OCI-LY1 (cell line): ENCODE measurements around the gene PSD4.

ENCODE experiments used
- H2AFZ ChIP-seq: fragments of 200-600 bp; sonication (generic), shearing (Covaris generic); 2 replicates; pipeline ENCODE4 v1.6.0; 2014; ENCODE audit warnings: antibody characterized with exemption, mild to moderate bottlenecking, low read length
- H3F3A ChIP-seq: fragments of 200-600 bp; sonication (generic), shearing (Covaris generic); 2 replicates; pipeline ENCODE4 v1.6.0; 2014; ENCODE audit warnings: mild to moderate bottlenecking, antibody characterized with exemption, low read length, moderate library complexity; ENCODE audit not compliant: insufficient read depth
- H3K27ac ChIP-seq: fragments of 200-600 bp; sonication (generic); 2 replicates; pipeline ENCODE4 v1.5.1; 2014; ENCODE audit warnings: low read length, mixed run types, mild to moderate bottlenecking, low read depth; ENCODE audit not compliant: poor library complexity, severe bottlenecking
- H3K27me3 ChIP-seq: fragments of 200-600 bp; sonication (generic); 2 replicates; pipeline ENCODE4 v1.6.0; 2014; ENCODE audit warnings: antibody characterized with exemption, mild to moderate bottlenecking, low read length, moderate library complexity; ENCODE audit not compliant: insufficient read depth
- H3K36me3 ChIP-seq: fragments of 200-600 bp; sonication (generic); 2 replicates; pipeline ENCODE4 v1.6.1; 2014; ENCODE audit warnings: mild to moderate bottlenecking, antibody characterized with exemption, low read length, moderate library complexity, mixed read lengths; ENCODE audit not compliant: insufficient read depth
- H3K4me1 ChIP-seq: fragments of 200-600 bp; sonication (generic); 2 replicates; pipeline ENCODE4 v1.5.1; 2014; ENCODE audit warnings: mild to moderate bottlenecking, low read length, moderate library complexity; ENCODE audit not compliant: insufficient read depth, severe bottlenecking
- H3K4me2 ChIP-seq: fragments of 200-600 bp; sonication (generic), shearing (Covaris generic); 2 replicates; pipeline ENCODE4 v1.6.1; 2014; ENCODE audit warnings: low read length
- H3K4me3 ChIP-seq: fragments of 200-600 bp; sonication (generic); 2 replicates; pipeline ENCODE4 v1.5.1; 2014; ENCODE audit warnings: low read length, low read depth, mild to moderate bottlenecking, mixed read lengths; ENCODE audit not compliant: poor library complexity, severe bottlenecking
- H3K79me2 ChIP-seq: fragments of 200-600 bp; shearing (Covaris generic); 2 replicates; pipeline ENCODE4 v1.6.1; 2016; ENCODE audit warnings: mixed run types, low read length, mixed read lengths; ENCODE audit not compliant: insufficient read depth
- H3K9ac ChIP-seq: fragments of 200-600 bp; sonication (generic), shearing (Covaris generic); 2 replicates; pipeline ENCODE4 v1.6.1; 2014; ENCODE audit warnings: mild to moderate bottlenecking, low read length, mixed read lengths
- H3K9me2 ChIP-seq: fragments of 200-600 bp; sonication (generic), shearing (Covaris generic); 2 replicates; pipeline ENCODE4 v1.6.1; 2014; ENCODE audit warnings: low read depth, mild to moderate bottlenecking, low read length, mixed read lengths
- H3K9me3 ChIP-seq: fragments of 200-600 bp; shearing (Covaris generic); 2 replicates; pipeline ENCODE4 v1.6.1; 2014; ENCODE audit warnings: low read length, mixed read lengths
- H4K20me1 ChIP-seq: fragments of 200-600 bp; sonication (generic), shearing (Covaris generic); 2 replicates; pipeline ENCODE4 v1.6.0; 2016; ENCODE audit warnings: mild to moderate bottlenecking, low read length; ENCODE audit not compliant: insufficient read depth
- EZH2 ChIP-seq: fragments of 200-600 bp; sonication (generic), shearing (Covaris generic); IDR thresholded peaks from 2 replicates; pipeline ENCODE4 v1.8.0; 2017; ENCODE audit warnings: borderline replicate concordance, mixed run types, mild to moderate bottlenecking, antibody characterized with exemption, low read length, moderate library complexity, mixed read lengths
- TF ChIP-seq, protein P1 (sequence below): fragments of 200-600 bp; sonication (generic), shearing (Covaris generic); IDR thresholded peaks from 2 replicates; pipeline ENCODE4 v1.5.1; 2017; ENCODE audit warnings: mild to moderate bottlenecking, antibody characterized with exemption, low read length, moderate library complexity, mixed read lengths

The PSD4 gene

DNA sequence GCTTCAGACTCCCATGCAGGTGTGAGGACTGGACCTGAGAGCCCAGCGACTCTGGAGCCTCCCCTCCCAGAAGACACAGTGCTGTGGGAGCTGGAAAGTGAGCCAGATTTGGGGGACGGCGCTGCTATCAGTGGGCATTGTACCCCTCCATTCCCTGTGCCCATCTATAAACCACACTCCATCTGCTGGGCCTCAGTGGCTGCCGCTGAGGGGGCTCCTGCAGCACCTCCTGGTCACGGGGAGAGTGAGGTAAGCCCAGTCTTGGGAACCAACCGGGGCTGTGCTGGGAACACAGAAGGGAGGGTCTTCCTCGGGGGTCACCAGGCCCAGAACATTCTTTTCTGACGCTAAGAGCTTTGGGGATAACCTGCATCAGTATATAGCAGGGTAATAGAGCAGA, 9.5 kb downstream of the PSD4 start:
- no peak overlapping the region for H3K4me3 ChIP-seq
- H3K9ac ChIP-seq, result no peak overlapping the region
- no peaks in the 10 kb centered on the region for H3K9me2 ChIP-seq
- TF ChIP-seq EZH2, result no peak
- TF ChIP-seq, protein P1, sequence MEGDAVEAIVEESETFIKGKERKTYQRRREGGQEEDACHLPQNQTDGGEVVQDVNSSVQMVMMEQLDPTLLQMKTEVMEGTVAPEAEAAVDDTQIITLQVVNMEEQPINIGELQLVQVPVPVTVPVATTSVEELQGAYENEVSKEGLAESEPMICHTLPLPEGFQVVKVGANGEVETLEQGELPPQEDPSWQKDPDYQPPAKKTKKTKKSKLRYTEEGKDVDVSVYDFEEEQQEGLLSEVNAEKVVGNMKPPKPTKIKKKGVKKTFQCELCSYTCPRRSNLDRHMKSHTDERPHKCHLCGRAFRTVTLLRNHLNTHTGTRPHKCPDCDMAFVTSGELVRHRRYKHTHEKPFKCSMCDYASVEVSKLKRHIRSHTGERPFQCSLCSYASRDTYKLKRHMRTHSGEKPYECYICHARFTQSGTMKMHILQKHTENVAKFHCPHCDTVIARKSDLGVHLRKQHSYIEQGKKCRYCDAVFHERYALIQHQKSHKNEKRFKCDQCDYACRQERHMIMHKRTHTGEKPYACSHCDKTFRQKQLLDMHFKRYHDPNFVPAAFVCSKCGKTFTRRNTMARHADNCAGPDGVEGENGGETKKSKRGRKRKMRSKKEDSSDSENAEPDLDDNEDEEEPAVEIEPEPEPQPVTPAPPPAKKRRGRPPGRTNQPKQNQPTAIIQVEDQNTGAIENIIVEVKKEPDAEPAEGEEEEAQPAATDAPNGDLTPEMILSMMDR, result no peak
- H3K27ac ChIP-seq, result no peak overlapping the region
- no peaks in the 10 kb centered on the region for H3K27me3 ChIP-seq
- H2AFZ ChIP-seq, result no peak overlapping the region
- H3K79me2 ChIP-seq, result no peaks in the 10 kb centered on the region
- no peaks in the 10 kb centered on the region for H4K20me1 ChIP-seq
- H3K36me3 ChIP-seq, result peaks cover 70% of the 10 kb centered on the region; the same call in 1 of the 2 replicates
- H3F3A ChIP-seq, result no peaks in the 10 kb centered on the region
- H3K4me2 ChIP-seq, result no peak overlapping the region
- H3K4me1 ChIP-seq, result peaks cover 23% of the 10 kb centered on the region
- no peaks in the 10 kb centered on the region for H3K9me3 ChIP-seq

DNA sequence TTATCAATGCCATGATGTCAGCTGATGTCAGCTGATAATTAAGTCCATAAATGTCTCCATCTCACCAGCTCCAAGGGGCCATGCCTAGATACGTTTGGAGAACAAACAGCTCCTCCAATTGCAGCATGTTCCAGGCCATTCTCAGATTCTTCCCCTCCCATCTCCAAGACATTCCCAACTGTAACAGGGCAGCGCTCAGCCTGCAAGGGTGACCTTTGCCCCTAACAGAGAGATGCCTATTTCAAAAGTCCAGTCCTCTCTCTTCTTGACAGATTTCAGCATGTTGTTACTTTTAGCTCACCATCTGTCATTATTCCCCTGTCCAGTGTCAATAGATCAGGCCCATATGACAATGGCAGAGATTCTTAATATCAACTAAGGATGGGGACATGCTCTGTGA, 9.9 kb downstream of the PSD4 start:
- Histone ChIP-seq H2AFZ (no peak overlapping the region), H3K27me3 (no peaks in the 10 kb centered on the region), H3K27ac (no peak overlapping the region), H3K4me2 (no peak overlapping the region), H3K4me1 (peaks cover 23% of the 10 kb centered on the region), H3K9me2 (no peaks in the 10 kb centered on the region), H3K4me3 (no peak overlapping the region), H3K9me3 (no peaks in the 10 kb centered on the region), H3F3A (no peaks in the 10 kb centered on the region), H3K9ac (no peak overlapping the region), H3K36me3 (peaks cover 70% of the 10 kb centered on the region; the same call in 1 of the 2 replicates), H3K79me2 (no peaks in the 10 kb centered on the region), H4K20me1 (no peaks in the 10 kb centered on the region)
- no peak for TF ChIP-seq EZH2
- TF ChIP-seq, protein P1, result no peak

DNA sequence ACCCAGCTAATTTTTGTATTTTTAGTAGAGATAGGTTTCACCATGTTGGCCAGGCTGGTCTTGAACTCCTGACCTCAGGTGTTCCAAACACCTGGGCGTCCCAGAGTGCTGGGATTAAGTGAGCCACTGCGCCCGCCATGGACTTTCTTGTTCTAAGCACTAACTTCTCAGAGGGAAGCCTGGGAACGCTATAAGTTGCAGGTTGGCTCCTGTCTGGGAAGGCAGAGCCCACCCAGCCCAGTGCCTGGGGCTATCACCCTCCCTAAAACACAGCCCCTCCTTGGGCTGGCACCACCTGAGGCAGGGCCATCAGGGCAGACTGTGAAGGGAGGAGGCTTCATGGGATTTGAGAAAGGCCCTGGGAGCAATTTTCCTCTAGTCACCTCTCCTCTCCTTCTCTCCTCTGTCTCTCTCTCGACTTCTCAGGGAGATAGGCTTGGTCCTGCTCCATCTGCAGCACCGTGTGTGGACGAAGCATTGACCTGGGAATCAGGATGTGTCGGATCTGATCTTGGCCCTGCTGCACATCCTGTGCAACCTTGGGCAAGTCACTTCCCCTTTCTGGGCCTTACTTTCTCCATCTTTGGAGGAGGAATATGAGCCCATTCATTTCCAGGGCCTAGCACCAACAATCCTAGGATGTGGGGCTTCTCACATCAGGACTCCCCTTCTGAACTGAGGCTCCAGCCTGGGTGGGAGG, 10.9 kb downstream of the PSD4 start:
- no peak overlapping the region for H3K9ac ChIP-seq
- no peaks in the 10 kb centered on the region for H3F3A ChIP-seq
- no peaks in the 10 kb centered on the region for H4K20me1 ChIP-seq
- no peak for TF ChIP-seq EZH2
- TF ChIP-seq, protein P1, result no peak
- no peak overlapping the region for H3K27ac ChIP-seq
- H3K36me3 ChIP-seq, result peaks cover 73% of the 10 kb centered on the region; the same call in 1 of the 2 replicates
- no peak overlapping the region for H2AFZ ChIP-seq
- H3K27me3 ChIP-seq, result no peaks in the 10 kb centered on the region
- no peak overlapping the region for H3K4me2 ChIP-seq
- H3K79me2 ChIP-seq, result no peaks in the 10 kb centered on the region
- no peaks in the 10 kb centered on the region for H3K9me3 ChIP-seq
- peaks cover 20% of the 10 kb centered on the region for H3K4me1 ChIP-seq
- no peak overlapping the region for H3K4me3 ChIP-seq
- H3K9me2 ChIP-seq, result no peaks in the 10 kb centered on the region
